Stomach smooth muscle (tissue), 2 donors: ENCODE data around the gene MTRFR.

Experiments
- H3K27ac ChIP-seq: one replicate; pipeline ENCODE4 v1.7.0; 2013; ENCODE audit warnings: mild to moderate bottlenecking, low read length, inconsistent platforms
- H3K27me3 ChIP-seq, 2 donors: one replicate each; pipeline ENCODE4 v1.7.0; 2013; ENCODE audit warnings: low read length in 2 of 2; ENCODE audit not compliant: insufficient read depth in 2 of 2, control insufficient read depth in 1 of 2
- H3K36me3 ChIP-seq, 2 donors: one replicate each; pipeline ENCODE4 v1.7.0; 2013; ENCODE audit warnings: low read length in 2 of 2; ENCODE audit not compliant: control insufficient read depth in 2 of 2, insufficient read depth in 2 of 2
- H3K4me1 ChIP-seq: one replicate; pipeline ENCODE4 v1.7.0; 2013; ENCODE audit warnings: low read length; ENCODE audit not compliant: control insufficient read depth, insufficient read depth
- H3K4me3 ChIP-seq, 2 donors: one replicate each; pipeline ENCODE4 v1.7.0; 2013; ENCODE audit warnings: low read length in 2 of 2
- H3K9ac ChIP-seq, 2 donors: one replicate each; pipeline ENCODE4 v1.7.0; 2013; ENCODE audit warnings: low read length in 2 of 2, mild to moderate bottlenecking in 1 of 2
- H3K9me3 ChIP-seq, 2 donors: one replicate each; pipeline ENCODE4 v1.7.0; 2013; ENCODE audit warnings: low read length in 2 of 2; ENCODE audit not compliant: control insufficient read depth in 2 of 2
- donor health status: healthy.
- donor health status: Pancreatic carcinoma.

Gene MTRFR

DNA sequence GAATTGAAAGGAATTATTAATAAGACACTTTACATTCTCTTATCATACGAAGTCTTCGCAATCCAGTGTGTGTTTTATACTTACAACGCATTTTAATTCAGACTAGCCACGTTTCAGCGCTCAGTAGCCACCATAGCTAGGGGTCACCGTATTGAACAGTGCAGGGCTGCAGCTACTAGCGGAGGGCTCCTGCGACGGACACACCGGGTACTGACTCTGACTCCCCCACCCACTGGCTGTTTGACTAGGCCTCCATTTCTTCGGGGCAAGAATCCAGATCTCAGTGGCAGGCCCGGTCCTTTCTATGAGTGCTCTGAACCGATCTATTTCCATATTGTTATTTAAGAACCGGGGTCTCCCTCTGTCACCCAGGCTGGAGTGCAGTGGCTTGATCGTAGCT, 39.9 kb downstream of the MTRFR start:
- Histone ChIP-seq H3K27me3 (no peaks in the 10 kb centered on the region), H3K4me3 (no peak overlapping the region), H3K9me3 (no peaks in the 10 kb centered on the region), H3K36me3 (no peaks in the 10 kb centered on the region), H3K4me1 (peaks cover 28% of the 10 kb centered on the region), H3K27ac (no peak overlapping the region), H3K9ac (no peak overlapping the region)

DNA sequence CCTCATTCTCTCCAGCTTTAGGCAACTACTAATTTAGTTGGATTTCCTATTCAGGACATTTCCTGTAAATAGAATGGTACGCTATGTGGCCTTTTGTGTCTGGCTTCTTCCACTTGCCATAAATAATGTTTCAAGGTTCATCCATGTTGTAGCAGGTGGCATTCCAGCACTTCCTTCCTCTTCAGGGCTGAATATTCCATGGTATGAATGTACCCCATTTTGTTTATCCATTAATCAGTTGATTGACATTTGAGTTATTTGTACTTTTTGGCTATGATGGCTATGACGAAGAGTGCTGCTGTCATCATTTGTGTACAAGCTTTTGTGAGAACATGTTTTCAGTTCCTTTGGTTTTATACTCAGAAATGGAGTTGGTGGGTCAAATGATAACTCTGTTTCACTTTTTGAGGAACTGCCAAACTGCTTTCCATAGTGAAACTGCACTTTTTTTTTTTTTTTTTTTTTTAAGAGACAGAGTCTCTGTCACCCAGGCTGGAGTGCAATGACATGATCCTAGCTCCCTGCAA, 44.9 kb downstream of the MTRFR start:
- no peak overlapping the region for H3K27ac ChIP-seq
- H3K9ac ChIP-seq: no peak overlapping the region
- no peaks in the 10 kb centered on the region for H3K4me1 ChIP-seq

DNA sequence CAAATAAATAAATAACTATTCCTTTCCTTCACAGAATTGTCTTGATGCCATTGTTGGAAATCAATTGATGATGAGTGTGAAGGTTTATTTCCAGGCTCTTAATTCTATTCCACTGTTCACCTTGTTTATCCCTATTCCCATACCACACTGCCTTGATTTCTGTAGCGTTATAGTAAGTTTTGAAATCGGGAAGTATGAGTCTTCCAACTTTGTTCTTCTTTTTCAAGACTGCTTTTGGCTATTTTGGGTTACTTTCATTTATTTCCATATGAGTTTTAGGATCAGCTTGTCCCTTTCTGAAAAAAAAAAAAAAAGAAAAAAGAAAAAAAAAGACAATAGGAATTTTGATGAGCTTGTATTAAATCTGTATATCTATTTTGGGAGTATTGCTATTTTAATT, 47.7 kb downstream of the MTRFR start:
- H3K9me3 ChIP-seq: no peaks in the 10 kb centered on the region
- no peaks in the 10 kb centered on the region for H3K27me3 ChIP-seq
- no peaks in the 10 kb centered on the region for H3K4me1 ChIP-seq
- no peak overlapping the region for H3K4me3 ChIP-seq
- H3K36me3 ChIP-seq: no peaks in the 10 kb centered on the region
- H3K27ac ChIP-seq: no peak overlapping the region
- no peak overlapping the region for H3K9ac ChIP-seq

More for the DNA sequence above, 44.9 kb downstream of the MTRFR start:
- Histone ChIP-seq H3K4me3 (no peak overlapping the region), H3K36me3 (no peaks in the 10 kb centered on the region), H3K9me3 (no peaks in the 10 kb centered on the region), H3K27me3 (no peaks in the 10 kb centered on the region)

DNA sequence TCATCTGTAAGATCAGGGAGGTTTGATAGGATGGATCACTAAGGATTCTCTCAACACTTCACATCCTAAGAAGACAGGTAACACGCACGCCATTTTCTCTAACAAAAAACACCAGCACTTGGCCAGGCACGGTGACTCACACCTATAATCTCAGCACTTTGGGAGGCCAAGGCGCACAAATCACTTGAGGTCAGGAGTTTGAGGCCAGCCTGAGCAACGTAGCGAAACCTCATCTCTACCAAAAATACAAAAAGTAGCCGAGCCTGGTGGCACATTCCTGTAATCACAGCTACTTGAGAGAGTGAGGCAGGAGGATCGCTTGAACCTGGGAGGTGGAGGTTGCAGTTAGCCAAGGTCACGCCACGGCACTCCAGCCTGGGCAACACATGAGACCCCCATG, 48.9 kb downstream of the MTRFR start:
- Histone ChIP-seq H3K9ac (no peak overlapping the region), H3K4me1 (no peaks in the 10 kb centered on the region), H3K4me3 (no peak overlapping the region), H3K36me3 (no peaks in the 10 kb centered on the region), H3K27ac (no peak overlapping the region), H3K9me3 (no peaks in the 10 kb centered on the region), H3K27me3 (no peaks in the 10 kb centered on the region)

DNA sequence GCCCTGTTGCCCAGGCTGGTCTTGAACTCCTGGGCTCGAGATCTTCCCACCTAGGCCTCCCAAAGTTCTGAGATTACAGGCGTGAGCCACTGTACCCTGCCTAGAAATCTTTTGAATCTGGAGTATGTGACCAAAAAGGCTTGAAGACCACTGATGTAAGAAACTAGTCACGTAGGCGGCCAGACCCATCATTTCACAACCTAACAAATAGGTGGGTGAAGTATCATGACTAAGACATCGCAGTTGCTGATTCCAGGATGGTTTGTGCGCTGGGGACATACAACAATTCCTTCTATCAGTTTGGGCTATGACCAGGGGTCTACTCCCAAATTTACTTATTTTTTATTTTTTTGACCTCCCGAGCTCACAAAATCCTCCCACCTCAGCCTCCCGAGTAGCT, 50.2 kb downstream of the MTRFR start:
- Histone ChIP-seq H3K4me1 (no peaks in the 10 kb centered on the region), H3K27me3 (no peaks in the 10 kb centered on the region), H3K27ac (no peak overlapping the region), H3K9ac (no peak overlapping the region), H3K4me3 (no peak overlapping the region), H3K36me3 (no peaks in the 10 kb centered on the region), H3K9me3 (no peaks in the 10 kb centered on the region)

DNA sequence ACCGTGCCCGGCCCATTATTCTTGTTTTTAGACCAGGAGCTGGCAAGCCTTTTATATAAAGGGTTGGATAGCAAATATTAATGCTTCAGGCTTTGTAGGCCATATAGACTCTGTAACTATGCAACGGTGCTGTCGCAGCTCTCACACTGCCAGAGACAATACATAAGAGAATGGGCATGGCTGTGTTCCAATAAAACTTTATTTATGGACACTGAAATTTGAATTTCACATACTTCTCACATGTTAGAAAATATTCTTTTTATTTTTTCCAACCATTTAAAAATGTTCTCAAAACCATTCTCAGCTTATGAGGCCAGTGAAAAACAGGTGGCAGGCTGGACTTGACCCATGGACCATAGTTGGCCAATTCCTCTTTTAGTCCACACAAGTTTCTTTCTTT, 51.4 kb downstream of the MTRFR start:
- peaks cover 3 to 6% of the 10 kb centered on the region in 2 donors for H3K36me3 ChIP-seq
- H3K4me3 ChIP-seq: no peak overlapping the region
- H3K4me1 ChIP-seq: no peaks in the 10 kb centered on the region
- H3K27ac ChIP-seq: no peak overlapping the region
- no peaks in the 10 kb centered on the region for H3K9me3 ChIP-seq
- no peaks in the 10 kb centered on the region for H3K27me3 ChIP-seq
- no peak overlapping the region for H3K9ac ChIP-seq

DNA sequence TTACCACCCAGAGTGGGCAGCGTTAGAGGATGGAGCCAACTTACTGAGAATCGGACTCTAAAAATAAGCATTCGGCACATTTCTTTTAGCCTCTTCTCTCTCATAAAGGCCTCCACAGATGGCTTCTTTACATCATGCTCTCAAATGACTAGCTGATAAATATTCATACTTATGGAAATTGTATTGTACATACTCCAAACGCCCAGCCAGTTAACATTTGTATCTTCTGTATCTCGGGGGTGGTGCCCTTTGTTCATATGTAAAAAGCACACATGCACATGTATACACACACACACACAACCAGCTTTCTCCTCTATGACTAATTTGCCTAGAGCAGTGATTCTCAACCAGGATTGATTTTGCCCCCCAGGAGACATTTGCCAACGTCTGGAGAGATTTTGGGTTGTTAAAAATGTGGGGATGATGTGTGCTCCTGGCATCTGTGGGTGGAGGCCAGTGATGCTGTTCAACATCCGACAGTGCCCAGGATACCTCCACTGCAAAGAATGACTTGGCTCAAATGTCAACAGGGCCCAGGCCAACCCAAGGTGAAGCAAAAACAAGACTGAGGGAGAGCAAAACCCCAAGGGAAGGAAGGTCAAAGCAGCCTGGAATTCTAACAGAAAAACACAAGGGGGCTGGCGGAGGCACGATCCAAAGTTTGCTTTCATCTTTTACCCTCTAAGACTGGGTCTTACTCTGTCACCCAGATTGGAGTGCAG, 53.6 kb downstream of the MTRFR start:
- Histone ChIP-seq H3K9me3 (no peaks in the 10 kb centered on the region), H3K9ac (no peak overlapping the region), H3K4me1 (no peaks in the 10 kb centered on the region), H3K4me3 (no peak overlapping the region), H3K27me3 (no peaks in the 10 kb centered on the region), H3K36me3 (peaks cover 7 to 8% of the 10 kb centered on the region in 2 donors), H3K27ac (no peak overlapping the region)

DNA sequence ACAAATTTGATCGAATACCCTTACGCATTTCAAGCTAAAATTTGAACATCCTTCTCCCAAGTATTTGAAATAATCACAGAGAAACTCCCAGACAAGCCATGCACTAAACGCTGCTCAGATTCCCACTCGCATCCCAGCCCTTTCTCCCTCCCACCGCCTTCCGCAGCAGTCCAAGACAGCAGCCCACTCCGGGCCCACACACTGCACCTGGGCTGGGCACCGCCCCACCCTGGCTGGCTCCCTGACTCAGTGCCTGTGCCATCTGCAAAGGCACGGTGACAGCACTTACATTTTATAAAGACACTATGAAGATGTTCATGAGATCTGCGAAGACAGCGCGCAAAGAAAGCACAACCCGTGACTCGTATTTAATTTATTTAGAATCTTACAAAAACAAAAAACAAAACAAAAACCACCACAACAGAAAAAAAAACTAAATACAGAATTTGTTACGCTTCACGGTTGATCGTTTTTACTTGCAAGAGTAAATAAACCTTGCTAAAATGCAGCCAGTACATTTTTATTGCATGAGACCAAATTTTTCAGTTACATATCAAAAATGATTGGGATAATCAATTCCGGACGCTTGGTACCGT, 55.6 kb downstream of the MTRFR start:
- H3K36me3 ChIP-seq: peaks cover 15 to 26% of the 10 kb centered on the region in 2 donors
- H3K9me3 ChIP-seq: no peaks in the 10 kb centered on the region
- no peak overlapping the region for H3K4me3 ChIP-seq
- H3K27ac ChIP-seq: no peak overlapping the region
- no peaks in the 10 kb centered on the region for H3K4me1 ChIP-seq
- no peaks in the 10 kb centered on the region for H3K27me3 ChIP-seq
- H3K9ac ChIP-seq: no peak overlapping the region

DNA sequence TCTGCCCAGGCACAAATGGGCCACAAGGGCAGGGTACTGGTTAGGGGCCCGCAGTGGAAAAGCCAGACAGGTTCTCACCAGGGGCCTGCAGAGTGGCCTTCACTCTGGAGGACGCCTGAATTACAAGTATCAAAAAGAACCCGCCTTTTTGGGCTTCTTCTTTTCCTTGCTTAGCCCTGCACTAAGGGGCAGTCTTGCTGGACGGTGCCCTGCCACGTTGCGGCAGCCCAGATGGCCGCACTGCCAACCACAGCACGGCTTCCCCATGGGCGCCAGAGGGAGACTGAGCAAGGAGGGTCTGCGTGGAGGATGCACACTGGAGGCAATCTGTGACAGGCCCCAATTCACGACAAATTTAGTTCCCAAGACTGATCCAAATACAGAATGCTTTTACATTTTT, 56.7 kb downstream of the MTRFR start:
- Histone ChIP-seq H3K27ac (no peak overlapping the region), H3K9ac (no peak overlapping the region), H3K36me3 (peaks cover 17 to 27% of the 10 kb centered on the region in 2 donors), H3K9me3 (no peaks in the 10 kb centered on the region), H3K4me1 (no peaks in the 10 kb centered on the region), H3K27me3 (no peaks in the 10 kb centered on the region), H3K4me3 (no peak overlapping the region)

DNA sequence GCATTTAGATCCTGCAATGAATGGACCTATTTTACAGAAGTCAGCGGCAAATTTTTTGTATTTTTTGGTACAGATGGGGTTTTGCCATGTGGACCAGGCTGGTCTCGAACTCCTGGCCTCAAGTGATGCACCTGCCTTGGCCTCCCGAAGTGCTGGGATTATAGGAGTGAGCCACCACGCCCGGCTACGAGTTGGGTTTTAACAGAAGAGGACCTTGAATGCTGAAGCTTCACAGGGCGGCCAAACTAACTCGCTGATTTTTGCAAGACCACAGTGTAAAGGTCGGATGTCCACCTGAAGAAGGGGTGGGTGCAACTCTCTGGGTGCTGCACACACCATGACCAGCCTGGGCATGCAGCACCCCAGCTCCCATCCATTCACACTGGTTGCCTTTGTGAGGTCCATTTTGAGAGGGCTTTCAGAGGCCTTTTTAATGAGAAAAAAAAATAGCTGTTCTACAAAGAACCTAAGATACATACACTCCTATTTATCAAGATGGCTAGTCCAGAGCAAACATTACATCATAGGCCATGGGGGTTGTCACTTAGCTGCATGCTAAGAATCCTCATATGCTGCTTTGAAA, 60.0 kb downstream of the MTRFR start:
- H3K27ac ChIP-seq: no peak overlapping the region
- H3K9ac ChIP-seq: no peak overlapping the region
- no peak overlapping the region for H3K4me3 ChIP-seq
- H3K9me3 ChIP-seq: no peaks in the 10 kb centered on the region
- peaks cover 35 to 48% of the 10 kb centered on the region in 2 donors for H3K36me3 ChIP-seq
- no peaks in the 10 kb centered on the region for H3K4me1 ChIP-seq
- H3K27me3 ChIP-seq: no peaks in the 10 kb centered on the region

DNA sequence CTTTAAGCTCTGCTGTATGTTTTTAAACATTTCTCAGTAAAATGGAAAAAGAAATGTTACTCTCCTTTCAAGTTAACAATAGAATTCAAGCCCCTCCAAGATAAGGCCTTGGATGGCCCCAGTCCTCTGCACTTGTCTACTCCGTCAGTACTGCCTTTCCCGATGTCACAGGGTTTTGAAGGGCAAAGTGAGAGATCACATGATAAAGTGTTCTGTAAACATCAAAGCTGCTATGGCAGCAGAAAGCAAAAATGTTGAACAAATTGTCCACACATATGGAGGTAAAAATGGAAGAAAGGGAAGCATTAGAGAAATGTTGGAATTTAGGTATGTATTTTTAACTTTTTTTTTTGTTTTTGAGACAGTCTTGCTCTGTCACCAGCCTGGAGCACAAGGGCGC, 71.9 kb downstream of the MTRFR start:
- Histone ChIP-seq H3K9ac (no peak overlapping the region), H3K4me1 (no peaks in the 10 kb centered on the region), H3K27ac (no peak overlapping the region), H3K27me3 (no peaks in the 10 kb centered on the region), H3K4me3 (no peak overlapping the region), H3K9me3 (no peaks in the 10 kb centered on the region), H3K36me3 (peaks cover 30 to 38% of the 10 kb centered on the region in 2 donors)
